Neural progenitor cell (in vitro differentiated cells): ENCODE data around the gene LHFPL2.

Source experiments
- CTCF ChIP-seq: fragments of 200-600 bp; sonication (generic); IDR thresholded peaks from 2 replicates; pipeline ENCODE4 v1.5.1; 2017; ENCODE audit warnings: antibody characterized with exemption, mild to moderate bottlenecking
- EZH2 ChIP-seq: fragments of 200-600 bp; sonication (generic); IDR thresholded peaks from 2 replicates; pipeline ENCODE4 v1.6.1; 2017; ENCODE audit warnings: antibody characterized with exemption, mild to moderate bottlenecking, moderate library complexity
- EZH2phosphoT487 ChIP-seq: fragments of 200-600 bp; sonication (generic); IDR thresholded peaks from 2 replicates; pipeline ENCODE4 v1.6.1; 2017; ENCODE audit warnings: antibody characterized with exemption

GRCh38 chr5:78638423-78638822, 10.1 kb downstream of the LHFPL2 start:
- TF ChIP-seq CTCF, result no peak
- TF ChIP-seq EZH2phosphoT487, result no peak
- TF ChIP-seq EZH2, result no peak
